IPS DF 6.9 (cell line): Measurements from ENCODE around the gene KRTAP12-2.

ENCODE experiments used
- DNase-seq: peaks from one replicate; pipeline ENCODE4 v3.0.0-alpha.2; 2013; ENCODE audit warnings: low read depth, low spot score
- H3K27ac ChIP-seq: one replicate; pipeline ENCODE4 v1.5.1; 2013; ENCODE audit warnings: low read length, control low read depth
- H3K27me3 ChIP-seq: 2 replicates; pipeline ENCODE4 v1.6.1; 2013; ENCODE audit warnings: mild to moderate bottlenecking, low read length; ENCODE audit not compliant: control insufficient read depth, insufficient read depth
- H3K36me3 ChIP-seq: 2 replicates; pipeline ENCODE4 v1.6.1; 2013; ENCODE audit warnings: low read length; ENCODE audit not compliant: control insufficient read depth, insufficient read depth
- H3K4me1 ChIP-seq: 2 replicates; pipeline ENCODE4 v1.6.1; 2013; ENCODE audit warnings: low read length; ENCODE audit not compliant: control insufficient read depth, insufficient read depth
- H3K4me3 ChIP-seq: 2 replicates; pipeline ENCODE4 v1.5.1; 2013; ENCODE audit warnings: mild to moderate bottlenecking, low read length
- H3K9me3 ChIP-seq: 2 replicates; pipeline ENCODE4 v1.6.1; 2013; ENCODE audit warnings: low read length, inconsistent platforms; ENCODE audit not compliant: control insufficient read depth, insufficient read depth
- WGBS: extraction: QIAGEN DNeasy Blood & Tissue Kit; methylation state at CpG from one replicate; pipeline ENCODE4 v1.1.7; 2013; ENCODE audit warnings: mixed read lengths, missing lambda C conversion rate; ENCODE audit not compliant: insufficient read length, insufficient coverage; 5-methylcytosine and 5-hydroxymethylcytosine counted together

KRTAP12-2 gene

GRCh38 chr21:44708866-44709425 lies 42.2 kb upstream of the KRTAP12-2 start:
- Histone ChIP-seq H3K27ac (no peak overlapping the region), H3K4me3 (no peak overlapping the region), H3K27me3 (peaks cover 32% of the 10 kb centered on the region), H3K9me3 (no peaks in the 10 kb centered on the region), H3K4me1 (peaks cover 11% of the 10 kb centered on the region), H3K36me3 (no peaks in the 10 kb centered on the region)
- no peak for DNase-seq
- no CpG with 5 or more reads among the region's 25 CpGs for WGBS

DNA sequence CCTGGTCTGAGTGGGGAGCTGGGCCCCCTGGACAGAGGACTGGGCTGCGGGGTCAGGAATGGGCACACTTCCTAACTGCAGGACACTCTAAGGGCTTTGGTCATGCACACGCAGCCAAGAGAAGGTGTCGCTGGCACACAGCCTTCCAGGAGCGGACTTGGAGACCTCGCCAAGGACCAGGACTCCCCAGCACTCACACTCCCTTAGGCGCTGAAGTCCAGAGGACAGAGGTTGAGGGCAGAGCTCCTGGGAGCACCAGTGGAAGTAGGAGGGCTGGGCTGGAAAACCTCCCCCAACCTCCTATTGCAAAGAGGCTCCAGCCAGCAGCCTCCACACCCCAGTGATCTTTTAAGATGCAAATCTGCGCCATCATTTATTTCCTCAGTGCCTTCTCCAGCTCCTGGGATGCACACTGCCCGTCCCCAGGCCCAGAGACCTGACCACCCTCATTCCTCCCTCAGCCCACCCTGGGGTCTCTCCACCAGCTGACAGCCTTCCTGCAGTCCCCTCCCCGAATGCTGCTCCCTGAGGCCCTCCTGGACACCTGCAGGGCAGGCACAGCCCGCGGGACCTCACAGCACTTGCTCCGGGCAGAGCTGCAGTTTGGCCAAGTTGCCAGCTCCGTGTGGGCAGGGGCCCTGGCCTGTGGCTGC lies 41.6 kb upstream of the KRTAP12-2 start:
- no peak for DNase-seq
- Histone ChIP-seq H3K4me3 (peak overlapping the region; percentile 10; the same call in 1 of the 2 replicates), H3K27ac (no peak overlapping the region), H3K9me3 (no peaks in the 10 kb centered on the region), H3K36me3 (no peaks in the 10 kb centered on the region), H3K27me3 (peaks cover 32% of the 10 kb centered on the region), H3K4me1 (peaks cover 16% of the 10 kb centered on the region)
- WGBS, result no CpG with 5 or more reads among the region's 13 CpGs

- WGBS, result no CpG with 5 or more reads among the region's 46 CpGs
- H3K27me3 ChIP-seq, result peaks cover 30% of the 10 kb centered on the region
Measured at GRCh38 chr21:44706706-44707581, 40.2 kb upstream of the KRTAP12-2 start.

DNA sequence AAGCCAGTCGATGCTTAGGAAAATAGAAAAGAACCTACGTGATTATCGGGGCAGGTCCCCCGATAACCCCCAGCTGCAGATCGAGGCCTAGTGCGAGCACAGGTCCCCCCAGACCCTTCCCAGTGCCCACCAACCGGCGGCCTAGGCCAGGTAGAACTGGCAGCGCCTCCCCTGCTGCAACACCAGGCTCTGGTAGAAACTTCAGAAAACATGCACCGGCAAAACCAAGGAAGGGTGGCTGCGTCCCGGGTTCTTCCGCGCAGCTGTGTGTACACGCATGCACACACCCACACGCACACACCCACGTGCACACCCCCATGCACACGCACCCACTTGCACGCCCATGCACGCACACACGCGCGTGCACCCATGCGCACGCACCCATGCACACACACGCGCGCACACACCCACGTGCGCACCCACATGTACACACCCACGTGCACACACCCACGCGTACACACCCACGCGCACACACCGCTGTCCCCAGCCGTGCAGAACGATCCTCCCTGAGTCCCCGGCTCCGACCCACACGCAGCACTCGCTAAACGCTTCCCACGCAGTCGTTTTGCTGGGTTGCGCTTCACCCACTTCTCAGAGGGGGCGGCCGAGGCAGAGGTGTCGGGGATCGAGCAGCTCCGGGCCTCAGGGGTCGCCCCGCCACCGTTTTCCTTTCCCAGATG lies 39.4 kb upstream of the KRTAP12-2 start:
- peak overlapping the region; percentile 26; the same call in 1 of the 2 replicates for H3K4me3 ChIP-seq
- peaks cover 24% of the 10 kb centered on the region for H3K4me1 ChIP-seq
- no peaks in the 10 kb centered on the region for H3K9me3 ChIP-seq
- no CpG with 5 or more reads among the region's 54 CpGs for WGBS
- no peak for DNase-seq
- peaks cover 24% of the 10 kb centered on the region for H3K27me3 ChIP-seq
- no peak overlapping the region for H3K27ac ChIP-seq
- H3K36me3 ChIP-seq, result no peaks in the 10 kb centered on the region

More at GRCh38 chr21:44706706-44707581, 40.2 kb upstream of the KRTAP12-2 start:
- Histone ChIP-seq H3K4me1 (peaks cover 24% of the 10 kb centered on the region), H3K36me3 (no peaks in the 10 kb centered on the region), H3K27ac (no peak overlapping the region), H3K9me3 (no peaks in the 10 kb centered on the region), H3K4me3 (peak overlapping the region; percentile 26; the same call in 1 of the 2 replicates)
- DNase-seq, result no peak

- DNase-seq, result no peak
- WGBS, result no CpG with 5 or more reads among the region's 13 CpGs
- H3K27me3 ChIP-seq, result peaks cover 10% of the 10 kb centered on the region
- H3K27ac ChIP-seq, result no peak overlapping the region
- no peaks in the 10 kb centered on the region for H3K9me3 ChIP-seq
- peaks cover 24% of the 10 kb centered on the region for H3K4me1 ChIP-seq
- no peaks in the 10 kb centered on the region for H3K36me3 ChIP-seq
- H3K4me3 ChIP-seq, result peak overlapping the region; percentile 18; the same call in 1 of the 2 replicates
Measured at GRCh38 chr21:44704636-44705001, 37.9 kb upstream of the KRTAP12-2 start.

DNA sequence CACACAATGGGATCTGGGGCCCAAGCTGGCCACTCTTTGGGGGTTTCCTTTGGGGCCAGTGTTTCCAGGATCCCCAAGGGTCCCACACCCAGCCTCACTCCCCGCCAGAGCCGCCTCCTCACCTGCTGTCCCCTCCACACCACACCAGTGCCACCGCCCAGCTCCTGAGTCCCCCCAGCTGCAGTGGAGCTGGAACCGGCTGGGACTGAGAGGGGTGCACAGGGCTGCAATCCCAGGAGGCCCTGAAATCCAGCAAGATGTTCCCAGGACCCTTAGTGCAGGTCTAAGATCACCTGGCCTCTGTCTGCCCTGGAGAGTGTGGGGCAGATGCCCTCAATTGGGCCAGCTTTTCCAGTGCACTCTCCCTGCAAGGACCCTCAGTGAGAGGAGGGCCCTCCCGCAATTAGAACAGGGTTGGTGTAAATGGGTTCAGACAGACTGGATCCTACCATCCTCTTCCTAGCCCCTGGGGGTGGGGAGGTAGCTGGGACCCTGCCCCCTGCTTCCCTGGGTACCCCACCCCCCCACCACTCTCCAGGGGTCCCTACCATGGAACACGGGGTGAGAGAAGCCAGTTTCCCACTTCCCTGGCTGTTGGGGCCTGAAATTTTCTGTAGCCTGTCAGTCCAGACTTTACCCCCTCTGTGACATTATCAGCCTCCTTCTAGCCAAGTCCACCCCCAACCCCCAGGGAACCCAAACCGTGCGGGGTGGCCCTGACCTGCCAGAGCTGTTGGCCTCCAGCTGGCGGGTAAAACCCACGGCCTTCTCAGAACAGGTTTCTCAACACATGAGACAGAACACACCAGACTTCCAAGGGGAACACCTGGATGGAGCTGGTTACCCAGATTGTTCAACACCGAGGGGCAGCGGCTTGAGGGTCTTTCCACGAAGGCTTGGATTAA lies 37.3 kb upstream of the KRTAP12-2 start:
- H3K9me3 ChIP-seq, result no peaks in the 10 kb centered on the region
- no peak overlapping the region for H3K4me3 ChIP-seq
- peaks cover 24% of the 10 kb centered on the region for H3K4me1 ChIP-seq
- peaks cover 3% of the 10 kb centered on the region for H3K27me3 ChIP-seq
- DNase-seq, result no peak
- H3K27ac ChIP-seq, result no peak overlapping the region
- WGBS, result no CpG with 5 or more reads among the region's 13 CpGs
- H3K36me3 ChIP-seq, result no peaks in the 10 kb centered on the region

DNA sequence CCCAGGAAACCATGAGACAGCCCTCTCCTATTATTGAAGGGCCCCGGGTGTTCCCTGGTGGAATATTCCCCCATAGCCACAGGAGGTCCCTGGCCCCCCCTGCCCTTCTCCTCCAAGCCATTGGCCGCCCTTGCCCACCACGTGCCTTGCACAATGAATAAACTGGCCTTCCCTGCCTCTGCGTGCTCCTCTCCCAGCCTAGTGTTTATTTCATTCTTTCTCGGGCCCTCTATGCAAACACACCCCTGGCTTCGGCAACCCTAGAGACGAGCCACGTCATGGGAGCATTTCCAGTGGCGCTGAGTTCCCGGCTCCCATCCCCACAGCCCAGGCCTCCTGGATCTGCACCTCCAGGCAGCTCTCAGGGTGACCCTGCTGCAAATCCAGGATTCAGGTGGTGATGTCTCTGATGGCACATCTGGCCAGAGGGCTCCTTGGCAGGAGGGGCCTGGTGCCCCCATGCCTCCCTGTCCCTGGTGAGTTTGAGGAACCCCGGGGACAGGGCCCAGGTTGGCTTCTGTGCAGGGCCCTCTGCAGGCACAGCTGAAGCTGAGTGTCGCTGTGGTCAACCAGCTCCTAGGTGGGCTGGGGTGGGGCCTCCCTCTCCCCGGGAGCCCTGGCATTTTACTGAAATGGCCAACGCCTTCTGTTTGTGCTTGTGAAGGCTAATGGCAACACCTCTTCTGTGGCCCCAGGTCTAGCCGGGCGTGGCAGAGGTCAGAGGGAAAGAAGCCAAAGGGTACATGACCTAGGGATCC lies 36.4 kb upstream of the KRTAP12-2 start:
- Histone ChIP-seq H3K4me1 (peaks cover 22% of the 10 kb centered on the region), H3K36me3 (no peaks in the 10 kb centered on the region), H3K4me3 (no peak overlapping the region), H3K27me3 (no peaks in the 10 kb centered on the region; the same call in 1 of the 2 replicates), H3K27ac (no peak overlapping the region), H3K9me3 (no peaks in the 10 kb centered on the region)
- DNase-seq, result no peak
- no CpG with 5 or more reads among the region's 16 CpGs for WGBS

DNA sequence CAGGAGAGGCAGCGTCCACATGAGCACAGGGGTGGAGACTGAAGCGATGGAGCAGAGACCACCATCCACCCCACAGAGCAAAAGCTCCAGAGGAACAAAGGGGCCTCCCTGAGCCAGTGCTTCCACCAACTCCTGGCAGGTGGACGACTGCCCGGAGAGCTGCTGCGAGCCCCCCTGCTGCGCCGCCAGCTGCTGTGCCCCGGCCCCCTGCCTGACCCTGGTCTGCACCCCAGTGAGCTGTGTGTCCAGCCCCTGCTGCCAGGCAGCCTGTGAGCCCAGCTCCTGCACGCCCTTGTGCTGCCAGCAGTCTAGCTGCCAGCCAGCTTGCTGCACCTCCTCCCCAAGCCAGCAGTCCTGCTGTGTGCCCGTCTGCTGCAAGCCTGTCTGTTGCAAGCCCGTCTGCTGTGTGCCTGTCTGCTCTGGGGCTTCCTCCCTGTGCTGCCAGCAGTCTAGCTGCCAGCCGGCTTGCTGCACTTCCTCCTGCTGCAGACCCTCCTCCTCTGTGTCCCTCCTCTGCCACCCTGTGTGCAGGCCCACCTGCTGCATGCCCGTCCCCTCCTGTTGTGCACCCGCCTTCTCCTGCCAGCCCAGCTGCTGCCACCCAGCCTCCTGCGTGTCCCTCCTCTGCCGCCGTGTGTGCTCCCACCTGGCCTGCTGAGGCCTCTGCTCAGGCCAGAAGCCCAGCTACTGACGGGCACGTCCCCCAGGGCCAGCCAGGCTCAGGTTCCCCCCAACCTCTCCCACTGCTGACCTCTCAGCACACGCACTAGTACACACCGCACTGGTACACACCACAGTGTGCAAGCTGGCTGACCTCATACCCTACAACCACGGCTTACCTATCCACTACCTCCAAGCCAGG lies 35.6 kb upstream of the KRTAP12-2 start:
- H3K9me3 ChIP-seq, result no peaks in the 10 kb centered on the region
- no peaks in the 10 kb centered on the region; the same call in 1 of the 2 replicates for H3K27me3 ChIP-seq
- no CpG with 5 or more reads among the region's 22 CpGs for WGBS
- H3K36me3 ChIP-seq, result no peaks in the 10 kb centered on the region
- H3K27ac ChIP-seq, result no peak overlapping the region
- DNase-seq, result no peak
- peaks cover 27% of the 10 kb centered on the region for H3K4me1 ChIP-seq
- no peak overlapping the region for H3K4me3 ChIP-seq
